GM21423 (cell line): Measurements from ENCODE around the gene JAGN1.
"Not testable (repeated sequence)": the region's sequence is repeated elsewhere in the genome, so short reads cannot be mapped to it uniquely, and the experiment has no call there.

Source experiments
- ATAC-seq: cut with Tn5 transposase; IDR thresholded peaks from one replicate; pipeline ENCODE4 v1.9.1; 2021; ENCODE audit warnings: mild to moderate bottlenecking, moderate library complexity; ENCODE audit not compliant: unreplicated experiment

The JAGN1 gene

DNA sequence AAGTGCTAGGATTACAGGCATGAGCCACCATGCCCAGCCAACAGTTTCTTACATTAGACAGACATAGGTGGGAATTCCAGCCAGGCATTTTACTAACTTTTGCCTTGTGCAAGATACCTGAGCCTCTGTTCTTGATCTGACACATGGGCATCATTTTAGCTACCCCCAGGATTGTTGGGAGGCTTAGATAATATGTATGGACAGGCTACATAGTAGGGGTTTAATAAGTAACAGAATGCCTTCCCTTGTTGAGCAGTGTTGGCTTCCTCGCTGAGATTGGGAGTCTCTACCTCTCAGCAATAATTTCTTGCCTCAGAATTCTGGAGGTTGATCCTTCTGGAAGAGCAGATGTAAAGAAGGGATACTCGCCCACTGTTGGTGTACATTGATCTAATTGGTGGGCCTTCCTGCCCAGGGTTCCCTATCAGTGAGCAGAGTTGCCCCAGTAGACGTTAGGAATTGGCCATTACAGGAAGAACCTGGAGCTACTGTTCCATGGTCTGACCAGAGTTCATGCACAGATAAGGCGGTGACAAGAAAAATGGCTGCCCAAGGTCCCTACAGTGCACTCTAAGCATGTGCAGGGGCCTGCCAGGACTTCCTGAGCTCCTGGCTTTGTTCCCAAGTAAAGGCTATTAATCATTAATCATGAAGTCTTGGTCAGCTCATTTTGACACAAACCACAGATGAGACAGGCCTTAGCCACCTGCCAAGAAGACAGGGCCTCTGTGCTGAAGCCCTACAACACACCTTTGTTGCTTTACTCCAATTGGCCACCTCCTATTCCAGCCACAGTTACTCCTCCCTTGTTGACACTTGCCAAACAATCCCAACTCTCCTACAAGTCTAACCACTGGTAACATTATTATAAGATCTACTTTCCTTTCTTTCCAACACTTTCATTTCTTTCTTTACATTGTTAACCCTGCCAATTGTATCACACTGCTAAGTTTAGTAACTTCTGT, 7.3 kb downstream of the JAGN1 start:
- peak; percentile 77 for ATAC-seq

DNA sequence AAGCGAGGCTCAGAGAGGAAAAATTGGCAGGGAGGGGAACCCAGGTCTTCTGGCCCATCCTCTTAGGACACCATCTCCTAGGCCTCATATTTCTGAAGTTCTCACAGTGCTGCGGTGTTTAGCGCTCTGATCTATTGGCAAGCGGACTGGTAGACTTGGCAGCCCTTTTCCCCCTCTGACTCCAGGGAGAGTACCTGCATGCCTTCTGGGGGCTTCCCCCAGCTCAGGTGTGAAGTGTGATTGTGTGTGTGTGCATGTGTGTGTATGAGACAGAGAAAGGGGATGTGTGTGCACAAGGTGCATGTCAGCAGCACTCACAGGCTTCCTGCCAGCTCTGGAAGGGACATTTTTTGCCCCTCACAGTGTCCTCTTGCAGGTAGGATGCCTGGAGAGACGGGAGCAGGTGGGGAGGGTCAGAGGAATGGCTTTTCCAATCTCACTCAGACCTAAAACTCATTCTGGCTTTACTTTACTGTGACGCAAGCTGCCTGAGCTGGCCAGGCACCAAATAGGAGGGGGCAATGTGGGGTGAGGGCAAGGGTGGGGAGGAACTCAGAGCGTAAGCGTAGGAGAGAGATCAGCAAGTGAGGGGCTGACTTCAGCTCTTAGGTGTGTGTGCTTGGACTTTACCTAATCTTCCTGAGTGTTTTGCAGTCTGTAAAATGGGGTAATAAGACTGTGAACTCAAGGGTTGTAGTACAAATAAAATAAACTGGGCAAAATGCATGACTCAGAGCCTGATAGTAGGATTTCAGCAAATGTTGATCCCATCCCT, 8.2 kb downstream of the JAGN1 start:
- no peak for ATAC-seq

DNA sequence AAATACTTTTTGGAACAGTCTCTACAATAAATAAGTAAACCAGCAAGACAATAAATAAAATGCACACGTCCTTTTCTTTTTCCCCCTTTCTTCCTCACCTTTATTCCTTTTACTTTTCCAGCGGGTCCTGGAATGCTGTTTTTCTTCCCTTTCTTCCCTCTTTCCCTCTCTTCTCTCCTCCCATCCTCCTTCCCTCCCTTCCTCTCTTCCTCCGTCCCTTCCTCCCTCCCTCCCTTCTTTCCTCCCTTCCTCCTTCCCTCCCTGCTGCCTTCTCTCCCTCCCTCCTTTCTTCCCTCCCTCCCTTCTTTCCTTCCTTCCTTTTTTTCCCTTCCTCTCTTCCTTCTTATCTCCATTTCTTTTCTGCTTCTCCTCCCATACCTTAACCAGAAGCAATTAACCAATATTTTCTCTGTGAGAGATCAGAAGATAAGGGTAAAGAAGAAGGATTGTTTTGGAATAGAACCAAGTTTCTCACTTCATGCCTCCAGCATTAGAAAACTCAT, 8.9 kb downstream of the JAGN1 start:
- no peak for ATAC-seq

DNA sequence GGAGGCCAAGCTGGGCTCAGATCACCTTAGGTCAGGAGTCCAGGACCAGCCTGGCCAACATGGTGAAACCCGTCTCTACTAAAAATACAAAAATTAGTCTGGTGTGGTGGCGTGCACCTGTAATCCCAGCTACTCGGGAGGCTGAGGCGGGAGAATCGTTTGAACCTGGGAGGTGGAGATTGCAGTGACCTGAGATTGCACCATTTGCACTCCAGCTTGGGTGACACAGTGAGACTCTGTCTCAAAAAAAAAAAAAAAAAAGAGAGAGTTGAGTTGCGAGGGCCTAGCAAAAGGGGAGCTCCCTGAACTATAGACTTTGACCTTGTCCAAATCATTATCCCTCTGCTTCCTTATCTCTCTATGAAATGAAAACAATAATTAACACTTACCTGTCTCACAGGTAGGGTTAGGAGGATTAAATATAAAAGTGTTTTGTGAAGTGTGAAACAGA, 10.6 kb downstream of the JAGN1 start:
- not testable (repeated sequence) for ATAC-seq

DNA sequence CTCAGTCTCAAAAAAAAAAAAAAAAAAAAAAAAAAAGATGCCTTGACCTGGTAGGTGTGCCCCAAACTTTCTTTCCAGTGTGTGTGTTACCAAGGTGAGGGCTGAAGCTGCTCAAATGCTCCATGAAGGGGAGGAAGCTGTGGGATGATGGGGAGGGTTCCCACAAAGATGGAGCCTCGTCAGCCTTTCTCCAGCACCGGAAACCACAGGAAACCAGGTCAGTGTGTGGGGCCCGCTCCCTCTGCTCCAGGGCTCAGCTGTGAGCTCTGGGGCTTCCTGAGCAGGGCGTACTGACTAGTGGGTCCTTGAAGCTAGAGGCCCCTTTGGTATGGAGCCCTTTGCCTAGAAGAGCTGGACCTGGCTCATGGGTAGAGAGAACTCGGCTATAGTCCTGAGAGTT, 11.6 kb downstream of the JAGN1 start:
- no peak for ATAC-seq

DNA sequence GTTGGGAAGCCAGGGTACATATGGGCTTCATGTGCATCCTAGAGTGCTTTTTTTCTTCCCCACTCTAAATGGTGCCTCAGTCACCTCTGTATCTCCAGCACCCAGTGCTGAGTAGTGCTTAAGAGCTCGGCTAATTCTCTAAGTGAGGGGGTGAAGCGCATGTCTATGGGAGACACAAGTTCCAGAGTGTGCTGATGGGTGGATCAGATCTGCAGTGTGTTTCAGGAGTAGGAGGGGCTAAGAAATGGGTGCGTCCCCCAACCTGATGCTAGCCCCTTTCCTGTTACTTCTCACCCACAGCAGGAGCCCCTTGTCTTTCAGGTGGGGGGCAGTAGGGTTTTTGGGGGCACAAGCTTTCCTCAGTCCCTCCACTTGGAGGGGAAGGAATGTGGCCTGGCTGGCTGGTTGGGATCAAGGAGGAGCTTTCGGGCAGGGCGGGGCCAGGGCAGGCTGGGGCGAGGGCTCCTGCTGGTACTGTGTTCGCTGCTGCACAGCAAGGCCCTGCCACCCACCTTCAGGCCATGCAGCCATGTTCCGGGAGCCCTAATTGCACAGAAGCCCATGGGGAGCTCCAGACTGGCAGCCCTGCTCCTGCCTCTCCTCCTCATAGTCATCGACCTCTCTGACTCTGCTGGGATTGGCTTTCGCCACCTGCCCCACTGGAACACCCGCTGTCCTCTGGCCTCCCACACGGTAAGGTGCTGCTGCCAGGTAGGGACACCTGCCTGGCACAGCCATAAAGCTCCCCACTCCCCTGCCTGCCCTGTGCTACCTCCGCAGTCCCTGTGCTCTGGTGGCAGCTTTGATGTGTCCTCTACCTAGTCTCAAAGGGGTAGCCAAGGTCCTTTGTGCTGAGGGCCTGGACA, 12.2 kb downstream of the JAGN1 start, which contains the start of gene IL17RE:
Gene IL17RE (plus strand): TSS at position 477 of the 866 bp plus-strand sequence. CDS start 85 bp downstream, at position 562.
- ATAC-seq: no peak

DNA sequence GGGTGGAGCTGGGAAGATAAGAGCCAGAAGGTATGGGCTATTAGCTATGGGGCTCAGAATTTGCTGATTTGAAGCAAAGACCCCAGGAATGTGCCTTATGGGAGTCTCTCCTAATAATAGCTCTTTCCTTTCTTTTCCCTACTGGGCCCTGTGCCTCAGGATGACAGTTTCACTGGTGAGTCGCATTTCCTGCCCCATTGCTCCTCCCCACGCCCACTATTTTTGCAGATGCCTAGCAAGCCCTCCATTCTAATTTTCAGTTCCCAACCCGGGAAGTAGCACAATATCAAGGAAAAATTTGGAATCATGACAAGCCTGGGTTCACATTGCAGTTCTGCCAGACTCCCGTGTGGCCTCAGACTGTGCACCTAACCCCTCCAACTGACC, 12.8 kb downstream of the JAGN1 start:
- ATAC-seq: no peak

DNA sequence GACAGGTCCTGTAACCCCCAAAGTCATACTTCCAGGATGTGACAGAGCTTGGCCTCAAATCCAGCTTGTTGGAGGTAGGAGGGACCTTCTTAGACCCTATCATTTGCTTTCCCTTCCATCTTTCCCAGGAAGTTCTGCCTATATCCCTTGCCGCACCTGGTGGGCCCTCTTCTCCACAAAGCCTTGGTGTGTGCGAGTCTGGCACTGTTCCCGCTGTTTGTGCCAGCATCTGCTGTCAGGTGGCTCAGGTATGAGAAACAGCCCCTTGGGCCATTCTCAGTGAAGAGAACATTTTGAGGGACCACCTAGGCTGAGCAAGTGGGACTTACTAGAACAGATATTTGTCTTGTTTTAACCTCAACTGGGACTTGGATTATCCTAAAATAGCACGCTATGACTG, 13.5 kb downstream of the JAGN1 start:
- ATAC-seq: no peak

DNA sequence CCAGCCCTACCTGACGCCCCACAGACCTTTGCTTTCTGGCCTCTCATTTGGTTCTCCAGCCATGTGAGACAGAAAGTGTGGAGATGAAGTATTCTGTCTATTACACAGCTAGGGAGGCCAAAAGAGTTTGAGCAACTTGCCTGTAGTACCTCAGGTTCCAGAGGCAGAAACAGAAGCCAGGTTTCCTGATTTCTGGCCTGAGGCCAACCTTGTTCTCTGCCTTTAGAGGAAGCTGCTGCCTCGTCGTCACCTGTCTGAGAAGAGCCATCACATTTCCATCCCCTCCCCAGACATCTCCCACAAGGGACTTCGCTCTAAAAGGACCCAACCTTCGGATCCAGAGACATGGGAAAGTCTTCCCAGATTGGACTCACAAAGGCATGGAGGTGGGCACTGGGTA, 16.1 kb downstream of the JAGN1 start:
- no peak for ATAC-seq

DNA sequence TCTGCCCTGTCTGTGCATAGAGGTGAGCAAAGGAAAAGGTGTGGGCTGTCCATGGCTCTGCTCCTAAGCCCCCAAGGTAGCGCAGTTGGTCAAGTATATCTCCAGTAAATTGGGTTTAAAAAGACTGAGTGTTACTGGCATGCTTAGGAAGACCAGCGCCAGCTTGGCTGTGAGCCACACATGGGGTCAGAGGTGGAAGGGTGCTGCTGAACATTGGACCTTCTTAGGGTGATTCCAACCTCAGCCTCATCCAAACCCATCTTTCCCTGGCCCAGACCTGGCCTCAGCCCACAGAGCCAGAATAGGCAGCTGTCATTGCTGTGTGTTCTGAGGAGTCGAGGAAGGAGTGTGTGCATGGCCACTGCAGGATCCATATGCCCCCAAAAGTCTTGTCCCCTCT, 17.9 kb downstream of the JAGN1 start:
- ATAC-seq: no peak

DNA sequence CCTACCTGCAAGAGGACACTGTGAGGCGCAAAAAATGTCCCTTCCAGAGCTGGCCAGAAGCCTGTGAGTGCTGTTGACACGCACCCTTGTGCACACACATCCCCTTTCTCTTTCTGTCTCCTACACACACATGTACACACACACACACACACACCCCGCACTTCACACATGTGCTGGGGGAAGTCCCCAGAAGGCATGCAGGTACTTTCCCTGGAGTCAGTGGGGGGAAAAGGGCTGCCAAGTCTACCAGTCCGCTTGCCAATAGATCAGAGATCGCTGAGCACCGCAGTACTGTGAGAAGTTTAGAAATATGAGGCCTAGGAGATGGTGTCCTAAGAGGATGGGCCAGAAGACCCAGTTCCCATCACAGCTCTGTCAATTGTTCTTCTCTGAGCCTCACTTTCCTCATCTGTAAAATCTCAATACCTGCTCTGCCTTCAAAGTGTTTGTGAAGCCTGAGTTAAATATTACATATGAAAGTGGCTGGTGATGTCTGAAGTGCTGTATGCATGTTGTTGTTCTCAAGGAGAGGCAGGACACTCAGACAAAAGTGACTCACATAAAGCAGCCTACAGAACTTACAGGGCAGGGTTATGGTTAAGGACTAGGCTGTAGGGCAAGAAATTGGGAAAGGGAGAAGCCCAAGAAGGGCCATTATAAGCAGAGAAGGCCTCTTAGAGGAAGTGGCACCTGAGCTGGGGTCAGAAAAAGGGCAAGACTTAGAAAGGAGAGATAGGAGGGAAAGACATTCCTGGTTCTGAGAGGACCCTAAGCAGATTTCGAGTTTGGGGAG, 19.0 kb downstream of the JAGN1 start:
- ATAC-seq: no peak

DNA sequence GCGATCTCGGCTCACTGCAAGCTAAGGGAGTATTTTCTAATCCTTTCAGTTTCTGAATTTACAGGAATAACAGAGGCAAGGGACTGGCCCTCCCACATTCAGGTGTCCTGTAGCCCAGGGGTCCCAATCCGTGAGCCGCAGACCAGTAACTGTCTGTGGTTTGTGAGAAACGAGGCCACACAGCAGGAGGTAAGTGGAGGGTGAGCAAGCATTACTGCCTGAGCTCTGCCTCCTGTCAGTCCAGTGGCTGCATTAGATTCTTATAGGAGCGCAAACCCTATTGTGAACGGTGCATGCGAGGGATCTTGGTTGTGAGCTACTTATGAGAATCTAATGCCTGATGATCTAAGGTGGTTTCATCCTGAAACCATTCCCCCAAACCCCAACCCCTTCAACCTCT, 21.5 kb downstream of the JAGN1 start:
- ATAC-seq: no peak

DNA sequence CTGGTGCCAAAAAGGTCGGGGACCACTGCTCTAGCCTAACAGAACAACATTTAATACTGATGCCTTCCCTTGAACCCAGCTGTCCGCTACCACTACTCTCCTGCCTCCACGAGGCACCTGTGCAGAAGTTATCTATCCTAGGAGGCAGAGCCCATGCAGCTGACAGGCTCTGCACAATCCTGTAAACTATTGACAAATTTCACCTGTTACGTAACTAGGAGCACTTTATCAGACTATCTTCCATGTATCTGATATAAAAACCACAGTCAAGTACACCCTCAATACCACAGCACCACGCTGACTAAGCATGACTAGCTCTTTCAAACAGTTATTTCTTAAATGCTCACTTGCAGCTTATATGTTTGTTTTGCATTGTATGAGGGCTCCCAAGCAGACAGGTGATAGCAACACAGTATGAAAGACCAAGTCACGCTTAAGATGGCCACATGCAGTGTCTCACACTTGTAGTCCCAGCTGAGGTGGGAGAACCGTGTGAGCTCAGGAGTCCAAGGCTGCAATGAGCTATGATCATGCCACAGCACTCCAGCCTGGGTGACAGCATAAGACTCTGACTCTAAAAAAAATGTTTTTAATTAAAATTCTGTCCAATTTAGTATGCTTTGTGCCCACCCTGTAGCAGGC, 22.0 kb downstream of the JAGN1 start:
- no peak for ATAC-seq

DNA sequence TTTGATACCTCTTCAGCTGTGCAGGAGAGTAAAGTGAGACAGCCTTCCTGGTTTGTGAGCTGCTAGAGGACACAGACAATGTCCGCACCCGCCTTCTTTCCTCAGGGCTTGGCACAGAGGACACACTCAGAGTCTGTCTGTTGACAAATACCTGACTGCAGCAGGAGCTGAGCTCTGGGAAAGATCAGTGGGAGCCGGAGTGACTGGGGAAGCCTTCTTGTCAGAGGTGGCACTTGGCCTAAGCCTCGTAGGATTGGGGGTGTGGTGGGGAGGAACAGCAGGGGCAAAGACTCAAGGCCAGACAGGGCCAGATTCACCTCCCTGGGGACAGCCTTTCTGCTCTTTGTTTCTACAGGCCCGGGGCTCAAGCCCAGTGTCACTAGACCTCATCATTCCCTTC, 23.2 kb downstream of the JAGN1 start:
- ATAC-seq: no peak

DNA sequence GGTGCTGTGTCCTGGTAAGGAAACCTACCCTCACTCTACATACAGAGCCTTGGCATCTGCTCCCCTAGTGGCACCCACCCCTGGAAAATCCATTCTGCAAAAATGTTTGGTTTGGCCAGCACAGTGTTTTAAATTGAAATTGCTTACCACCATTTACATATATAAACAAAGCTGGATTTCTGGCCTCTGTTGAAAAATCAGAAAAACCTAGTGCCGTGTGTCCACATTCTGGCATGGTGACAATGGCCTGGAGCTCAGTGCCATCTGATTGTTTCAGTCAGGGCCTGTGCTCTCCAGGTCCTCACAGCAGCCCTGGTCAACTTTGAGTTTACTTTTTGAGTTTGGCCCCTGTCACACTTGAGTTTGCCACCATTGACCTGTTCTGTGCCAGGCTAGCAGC, 23.6 kb downstream of the JAGN1 start:
- ATAC-seq: no peak

DNA sequence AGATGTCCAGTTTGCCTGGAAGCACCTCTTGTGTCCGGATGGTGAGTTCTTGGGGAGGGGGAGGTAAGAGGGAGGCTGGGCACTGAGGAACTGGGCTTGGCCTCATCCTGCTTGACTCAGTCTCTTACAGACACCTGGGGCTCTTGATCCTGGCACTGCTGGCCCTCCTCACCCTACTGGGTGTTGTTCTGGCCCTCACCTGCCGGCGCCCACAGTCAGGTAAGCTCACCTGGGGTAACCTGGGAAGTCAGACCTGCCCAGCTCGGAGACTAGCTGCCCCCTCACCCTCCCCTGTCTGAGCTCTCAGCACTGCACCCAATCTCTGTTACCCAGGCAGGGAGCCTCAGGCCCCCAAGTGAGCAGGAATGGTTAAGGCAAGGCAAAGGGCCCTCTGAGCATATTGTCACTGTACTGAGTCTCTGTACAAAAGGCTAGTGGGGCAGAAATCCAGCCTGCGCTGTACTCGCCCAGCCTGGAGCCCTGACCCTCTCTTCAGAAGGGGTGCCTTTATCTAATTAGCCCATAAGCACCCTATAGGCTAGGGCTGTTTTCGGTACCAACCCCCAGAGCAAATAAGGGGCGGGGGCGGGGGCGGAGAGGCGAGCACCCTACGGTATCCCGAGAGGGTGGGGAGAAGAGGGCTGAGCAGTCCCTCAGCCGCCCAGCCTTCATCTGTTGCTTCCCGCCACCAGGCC, 24.3 kb downstream of the JAGN1 start:
- ATAC-seq: no peak

DNA sequence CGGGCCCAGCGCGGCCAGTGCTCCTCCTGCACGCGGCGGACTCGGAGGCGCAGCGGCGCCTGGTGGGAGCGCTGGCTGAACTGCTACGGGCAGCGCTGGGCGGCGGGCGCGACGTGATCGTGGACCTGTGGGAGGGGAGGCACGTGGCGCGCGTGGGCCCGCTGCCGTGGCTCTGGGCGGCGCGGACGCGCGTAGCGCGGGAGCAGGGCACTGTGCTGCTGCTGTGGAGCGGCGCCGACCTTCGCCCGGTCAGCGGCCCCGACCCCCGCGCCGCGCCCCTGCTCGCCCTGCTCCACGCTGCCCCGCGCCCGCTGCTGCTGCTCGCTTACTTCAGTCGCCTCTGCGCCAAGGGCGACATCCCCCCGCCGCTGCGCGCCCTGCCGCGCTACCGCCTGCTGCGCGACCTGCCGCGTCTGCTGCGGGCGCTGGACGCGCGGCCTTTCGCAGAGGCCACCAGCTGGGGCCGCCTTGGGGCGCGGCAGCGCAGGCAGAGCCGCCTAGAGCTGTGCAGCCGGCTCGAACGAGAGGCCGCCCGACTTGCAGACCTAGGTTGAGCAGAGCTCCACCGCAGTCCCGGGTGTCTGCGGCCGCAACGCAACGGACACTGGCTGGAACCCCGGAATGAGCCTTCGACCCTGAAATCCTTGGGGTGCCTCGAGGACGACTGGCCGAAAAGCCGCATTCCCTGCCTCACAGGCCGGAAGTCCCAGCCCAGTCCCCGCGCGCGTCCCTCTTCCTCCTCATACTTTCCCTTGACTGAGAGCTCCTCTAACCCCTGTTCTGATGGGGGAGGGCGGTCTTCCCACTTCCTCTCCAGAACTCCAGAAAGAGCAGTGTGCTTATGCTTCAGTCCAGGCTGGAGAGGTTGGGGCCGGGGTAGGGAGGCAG, 25.1 kb downstream of the JAGN1 start:
- ATAC-seq: no peak

DNA sequence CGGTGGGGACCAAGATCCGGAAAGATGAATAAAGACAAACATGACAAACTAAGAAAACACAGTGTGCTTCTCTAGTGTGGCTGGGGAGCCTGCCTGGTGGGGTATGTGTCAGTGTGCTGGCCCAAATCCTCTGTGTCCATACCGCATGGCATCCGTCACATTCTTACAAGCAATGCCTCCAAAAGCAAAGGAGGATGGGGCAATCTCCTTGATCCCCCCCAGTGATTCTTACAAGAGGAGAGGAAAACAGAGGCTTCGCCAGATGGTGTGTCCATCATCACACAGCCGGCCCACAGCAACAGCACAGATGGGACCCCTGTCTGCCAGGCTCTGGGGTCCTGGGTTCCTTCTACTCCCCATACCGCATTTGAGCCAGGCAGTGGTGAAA, 25.9 kb downstream of the JAGN1 start:
- no peak for ATAC-seq
